Glutamatergic neuron (in vitro differentiated cells): ENCODE data around the gene WFDC1. TPM values are rescaled to one million over a fixed set of nuclear protein-coding genes. Genes with fewer than 3 reads are reported as not detected.
"Not testable (repeated sequence)": the region's sequence is repeated elsewhere in the genome, so short reads cannot be mapped to it uniquely, and the experiment has no call there.

ENCODE experiments used
- DNase-seq: peaks from one replicate; pipeline ENCODE4 v3.0.0; 2022
- H3K27ac Mint-ChIP-seq: one replicate; pipeline ENCODE4 v1.8.0; 2020; ENCODE audit warnings: mild to moderate bottlenecking, mixed read lengths, inconsistent platforms; ENCODE audit not compliant: unreplicated experiment
- H3K27me3 Mint-ChIP-seq: one replicate; pipeline ENCODE4 v1.8.0; 2020; ENCODE audit warnings: mild to moderate bottlenecking, moderate library complexity, mixed read lengths, inconsistent platforms; ENCODE audit not compliant: unreplicated experiment
- H3K36me3 Mint-ChIP-seq: one replicate; pipeline ENCODE4 v1.8.0; 2020; ENCODE audit warnings: mild to moderate bottlenecking, mixed read lengths, inconsistent platforms; ENCODE audit not compliant: unreplicated experiment
- H3K4me1 Mint-ChIP-seq: one replicate; pipeline ENCODE4 v1.8.0; 2020; ENCODE audit warnings: mild to moderate bottlenecking, low read depth, mixed read lengths, inconsistent platforms; ENCODE audit not compliant: unreplicated experiment
- H3K4me3 Mint-ChIP-seq: one replicate; pipeline ENCODE4 v1.8.0; 2020; ENCODE audit warnings: mild to moderate bottlenecking, mixed read lengths, inconsistent platforms; ENCODE audit not compliant: unreplicated experiment
- H3K9me3 Mint-ChIP-seq: one replicate; pipeline ENCODE4 v1.8.0; 2020; ENCODE audit warnings: mild to moderate bottlenecking, moderate library complexity, mixed read lengths, inconsistent platforms; ENCODE audit not compliant: unreplicated experiment
- CTCF ChIP-seq: fragments of 200-600 bp; sonication (generic); IDR thresholded peaks from one replicate; pipeline ENCODE4 v1.5.0; 2021; ENCODE audit not compliant: partially characterized antibody, unreplicated experiment
- total RNA-seq: library from RNA; stranded (reverse); fragmentation: NEBNext Ultra II Directional; extraction: Animal tissue kit (Norgen Biotek cat#: 25700); gene quantifications from one replicate; pipeline ENCODE4 v1.2.1, GENCODE V29; 2021; ENCODE audit not compliant: unreplicated experiment

WFDC1 gene
- total RNA-seq, 1 donor from 2014 or later, result 0.93 TPM

GRCh38 chr16:84332975-84333684 lies 38.5 kb downstream of the WFDC1 start:
- H3K9me3 Mint-ChIP-seq, result peaks cover 15% of the 10 kb centered on the region
- H3K27me3 Mint-ChIP-seq, result peaks cover 9% of the 10 kb centered on the region
- TF ChIP-seq CTCF, result no peak
- DNase-seq, result no peak
- H3K4me3 Mint-ChIP-seq, result no peak overlapping the region
- H3K36me3 Mint-ChIP-seq, result peaks cover 21% of the 10 kb centered on the region
- no peak overlapping the region for H3K27ac Mint-ChIP-seq
- H3K4me1 Mint-ChIP-seq, result peaks cover 4% of the 10 kb centered on the region

- no peak overlapping the region for H3K27ac Mint-ChIP-seq
- TF ChIP-seq CTCF, result no peak
- no peak overlapping the region for H3K4me3 Mint-ChIP-seq
- no peak for DNase-seq
- peaks cover 21% of the 10 kb centered on the region for H3K9me3 Mint-ChIP-seq
- H3K27me3 Mint-ChIP-seq, result peaks cover 14% of the 10 kb centered on the region
- peaks cover 7% of the 10 kb centered on the region for H3K4me1 Mint-ChIP-seq
- peaks cover 21% of the 10 kb centered on the region for H3K36me3 Mint-ChIP-seq
Measured at GRCh38 chr16:84334058-84334457, 39.4 kb downstream of the WFDC1 start.

- TF ChIP-seq CTCF, result no peak
Measured at GRCh38 chr16:84334482-84334881, 39.8 kb downstream of the WFDC1 start.

GRCh38 chr16:84337236-84337635 lies 42.6 kb downstream of the WFDC1 start:
- not testable (repeated sequence) for DNase-seq, H3K27ac Mint-ChIP-seq, H3K4me3 Mint-ChIP-seq
- H3K36me3 Mint-ChIP-seq, result peaks cover 21% of the 10 kb centered on the region
- peaks cover 30% of the 10 kb centered on the region for H3K9me3 Mint-ChIP-seq
- peaks cover 18% of the 10 kb centered on the region for H3K27me3 Mint-ChIP-seq
- H3K4me1 Mint-ChIP-seq, result peaks cover 13% of the 10 kb centered on the region

More at GRCh38 chr16:84334482-84334881, 39.8 kb downstream of the WFDC1 start:
- peaks cover 9% of the 10 kb centered on the region for H3K4me1 Mint-ChIP-seq
- H3K27ac Mint-ChIP-seq, result no peak overlapping the region
- no peak for DNase-seq
- H3K36me3 Mint-ChIP-seq, result peaks cover 21% of the 10 kb centered on the region
- peaks cover 25% of the 10 kb centered on the region for H3K9me3 Mint-ChIP-seq
- no peak overlapping the region for H3K4me3 Mint-ChIP-seq
- peaks cover 18% of the 10 kb centered on the region for H3K27me3 Mint-ChIP-seq

GRCh38 chr16:84339311-84339710 lies 44.6 kb downstream of the WFDC1 start:
- peaks cover 13% of the 10 kb centered on the region for H3K4me1 Mint-ChIP-seq
- TF ChIP-seq CTCF, result no peak
- peak overlapping the region; percentile 95 for H3K27ac Mint-ChIP-seq
- peak overlapping the region; percentile 58 for H3K4me3 Mint-ChIP-seq
- H3K9me3 Mint-ChIP-seq, result peaks cover 25% of the 10 kb centered on the region
- H3K36me3 Mint-ChIP-seq, result peaks cover 21% of the 10 kb centered on the region
- peaks cover 13% of the 10 kb centered on the region for H3K27me3 Mint-ChIP-seq
- DNase-seq, result peak; percentile 64
